Measurements from ENCODE around the gene ATP7B. TPM values are rescaled to one million over a fixed set of nuclear protein-coding genes. Genes with fewer than 3 reads are reported as not detected.

ATP7B gene
- total RNA-seq, 6 experiments from 2014 or later: 0.81 to 4.8 (median 1.1) TPM

DNA sequence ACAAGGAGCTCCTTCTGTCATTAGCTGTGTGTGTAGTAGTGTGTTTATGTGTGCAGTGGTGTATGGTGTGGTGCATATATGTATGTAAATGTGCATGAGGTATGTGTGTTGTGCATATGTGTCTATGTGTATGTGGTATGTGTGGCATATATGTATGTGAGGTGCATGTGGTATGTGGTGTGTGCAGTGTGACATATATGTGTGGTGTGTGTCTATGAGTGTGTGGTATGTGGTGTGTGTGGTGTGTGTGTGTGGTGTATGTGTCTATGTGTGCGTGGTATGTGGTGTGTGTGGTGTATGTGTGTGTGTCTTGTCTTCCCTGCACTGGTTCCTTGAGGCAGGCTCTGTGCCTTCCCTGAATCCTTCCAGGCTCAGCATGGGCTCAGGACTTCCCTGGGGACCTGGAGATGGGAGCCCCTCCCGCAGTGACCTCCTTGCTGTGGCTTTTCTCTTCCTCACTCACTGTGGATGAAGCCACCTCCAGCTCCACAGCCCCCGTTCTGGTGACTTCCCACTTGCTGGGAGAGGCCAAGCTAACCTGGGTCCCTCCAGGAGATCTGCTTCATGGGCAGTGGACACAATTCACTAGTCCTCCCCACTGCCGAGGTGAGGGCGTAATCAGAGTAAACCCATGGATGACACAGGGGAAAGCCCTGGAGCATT is 85.3 kb downstream of the ATP7B start:
- Mint-ChIP-seq H3K4me1 (ENCODE audit: low read depth) (no peaks in the 10 kb centered on the region), H3K27me3 (ENCODE audit: insufficient read depth) (peaks cover 28% of the 10 kb centered on the region), H3K9me3 (no peaks in the 10 kb centered on the region), H3K36me3 (ENCODE audit: low read depth) (no peaks in the 10 kb centered on the region), H3K27ac (no peak overlapping the region), H3K4me3 (no peak overlapping the region)
- no peak for DNase-seq
- TF ChIP-seq, protein P1, sequence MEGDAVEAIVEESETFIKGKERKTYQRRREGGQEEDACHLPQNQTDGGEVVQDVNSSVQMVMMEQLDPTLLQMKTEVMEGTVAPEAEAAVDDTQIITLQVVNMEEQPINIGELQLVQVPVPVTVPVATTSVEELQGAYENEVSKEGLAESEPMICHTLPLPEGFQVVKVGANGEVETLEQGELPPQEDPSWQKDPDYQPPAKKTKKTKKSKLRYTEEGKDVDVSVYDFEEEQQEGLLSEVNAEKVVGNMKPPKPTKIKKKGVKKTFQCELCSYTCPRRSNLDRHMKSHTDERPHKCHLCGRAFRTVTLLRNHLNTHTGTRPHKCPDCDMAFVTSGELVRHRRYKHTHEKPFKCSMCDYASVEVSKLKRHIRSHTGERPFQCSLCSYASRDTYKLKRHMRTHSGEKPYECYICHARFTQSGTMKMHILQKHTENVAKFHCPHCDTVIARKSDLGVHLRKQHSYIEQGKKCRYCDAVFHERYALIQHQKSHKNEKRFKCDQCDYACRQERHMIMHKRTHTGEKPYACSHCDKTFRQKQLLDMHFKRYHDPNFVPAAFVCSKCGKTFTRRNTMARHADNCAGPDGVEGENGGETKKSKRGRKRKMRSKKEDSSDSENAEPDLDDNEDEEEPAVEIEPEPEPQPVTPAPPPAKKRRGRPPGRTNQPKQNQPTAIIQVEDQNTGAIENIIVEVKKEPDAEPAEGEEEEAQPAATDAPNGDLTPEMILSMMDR (IDR thresholded peaks at IDR 0.05): no peak

DNA sequence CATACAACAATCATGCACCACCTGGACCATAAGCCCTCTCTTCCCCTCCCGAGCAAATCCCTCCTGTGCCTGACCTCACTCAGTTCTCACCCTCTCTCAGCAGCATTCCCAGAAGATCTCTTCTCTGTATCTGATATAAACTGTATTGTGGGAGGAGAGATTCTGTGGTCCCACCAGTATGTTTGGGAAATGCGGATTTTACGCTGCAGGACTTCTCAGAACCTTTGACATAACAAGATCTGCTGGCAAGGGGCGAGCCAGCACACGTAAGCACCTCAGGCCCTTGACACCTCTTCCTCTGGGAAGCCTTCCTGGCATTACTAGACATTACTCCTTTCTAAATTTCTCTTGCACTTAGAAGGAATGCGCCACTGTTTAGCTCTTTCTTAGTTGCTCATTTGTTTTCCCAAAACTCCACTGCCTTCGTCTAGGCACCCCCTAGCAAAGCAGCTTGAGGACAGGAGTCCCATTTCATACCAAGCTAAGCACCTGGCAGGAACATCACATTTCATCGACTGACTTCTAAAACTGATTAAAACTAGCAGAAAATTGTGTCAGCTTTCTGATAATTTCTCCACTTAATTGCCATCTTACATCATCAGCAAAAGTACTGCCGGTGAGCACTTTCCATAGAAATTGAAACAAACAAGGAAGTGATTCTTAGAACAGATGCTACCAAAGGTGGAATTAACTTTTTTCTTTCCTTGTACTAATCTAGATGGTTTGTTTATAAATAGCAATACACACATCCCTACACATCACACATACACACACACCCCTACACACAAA is 86.3 kb downstream of the ATP7B start:
- DNase-seq: no peak
- Mint-ChIP-seq H3K4me3 (no peak overlapping the region), H3K27me3 (ENCODE audit: insufficient read depth) (peaks cover 26% of the 10 kb centered on the region), H3K9me3 (no peaks in the 10 kb centered on the region), H3K4me1 (ENCODE audit: low read depth) (no peaks in the 10 kb centered on the region), H3K36me3 (ENCODE audit: low read depth) (no peaks in the 10 kb centered on the region), H3K27ac (no peak overlapping the region)
- TF ChIP-seq, protein P1 (IDR thresholded peaks at IDR 0.05): no peak

DNA sequence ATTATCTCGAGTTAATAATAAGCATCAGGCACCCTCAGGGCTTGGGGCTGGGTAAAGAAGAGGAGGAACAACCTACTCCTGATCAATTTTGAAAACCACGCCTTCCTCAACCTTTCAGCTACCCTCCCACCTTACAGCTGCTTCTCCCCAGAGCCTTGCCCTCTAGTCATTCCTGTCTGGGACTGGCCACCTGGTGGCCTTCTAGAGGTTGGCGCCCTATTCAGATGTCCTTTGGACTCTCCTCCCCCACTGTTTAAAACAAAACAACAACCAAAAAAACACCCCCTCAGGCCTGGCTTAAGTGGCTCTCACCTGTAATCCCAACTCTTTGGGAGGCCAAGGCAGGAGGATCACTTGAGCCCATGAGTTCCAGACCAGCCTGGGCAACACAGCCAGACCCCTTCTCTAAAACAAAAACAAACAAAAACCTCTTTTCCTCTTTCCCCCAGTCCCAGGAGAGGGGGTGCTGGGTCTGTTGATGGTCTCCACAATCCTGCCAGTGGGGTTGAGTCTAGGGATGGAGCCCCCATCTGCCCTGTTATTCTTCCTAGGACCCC is 87.2 kb downstream of the ATP7B start:
- TF ChIP-seq, protein P1 (IDR thresholded peaks at IDR 0.05): peak; percentile 53
- no peaks in the 10 kb centered on the region for H3K9me3 Mint-ChIP-seq
- no peaks in the 10 kb centered on the region for H3K4me1 Mint-ChIP-seq (ENCODE audit: low read depth)
- no peak overlapping the region for H3K4me3 Mint-ChIP-seq
- H3K36me3 Mint-ChIP-seq (ENCODE audit: low read depth): no peaks in the 10 kb centered on the region
- no peak overlapping the region for H3K27ac Mint-ChIP-seq
- peaks cover 23% of the 10 kb centered on the region for H3K27me3 Mint-ChIP-seq (ENCODE audit: insufficient read depth)
- no peak for DNase-seq

DNA sequence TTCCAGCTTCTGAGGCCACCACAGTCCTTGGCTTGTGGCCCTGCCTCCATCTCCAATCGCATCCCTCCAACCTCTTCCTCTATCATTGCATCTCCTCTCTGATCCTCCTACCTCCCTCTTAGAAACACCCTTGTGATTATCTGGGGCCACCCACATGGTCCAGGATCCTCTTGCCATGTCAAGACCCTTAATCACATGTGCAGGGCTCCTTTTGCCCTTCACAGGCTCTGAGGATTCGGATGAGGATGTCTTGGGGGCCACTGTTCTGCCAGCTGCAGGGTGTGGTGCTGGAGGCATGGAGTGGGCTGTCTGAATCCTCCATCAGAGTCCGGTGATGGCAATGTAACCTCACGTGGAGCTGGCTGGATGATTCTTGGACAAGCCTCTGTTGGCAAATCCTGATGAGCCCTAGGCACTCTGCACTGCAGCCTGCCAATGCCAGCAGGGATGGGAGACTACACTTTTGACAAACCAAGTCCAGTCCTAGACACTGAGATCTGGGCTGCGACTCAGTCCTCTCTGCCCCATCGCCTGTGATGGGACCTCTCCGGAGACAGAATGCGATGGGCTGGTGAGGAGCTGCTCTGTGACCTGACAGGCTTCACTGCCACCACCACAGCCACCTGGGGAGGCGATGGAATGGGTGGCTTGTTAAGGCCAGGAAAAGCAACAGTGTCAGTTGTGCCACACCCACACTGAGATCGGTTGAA is 88.3 kb downstream of the ATP7B start:
- no peak for DNase-seq
- no peak overlapping the region for H3K4me3 Mint-ChIP-seq
- H3K27ac Mint-ChIP-seq: no peak overlapping the region; the same call in 1 of the 2 replicates
- H3K36me3 Mint-ChIP-seq (ENCODE audit: low read depth): no peaks in the 10 kb centered on the region
- no peaks in the 10 kb centered on the region for H3K4me1 Mint-ChIP-seq (ENCODE audit: low read depth)
- peaks cover 17% of the 10 kb centered on the region for H3K27me3 Mint-ChIP-seq (ENCODE audit: insufficient read depth)
- TF ChIP-seq, protein P1 (IDR thresholded peaks at IDR 0.05): no peak
- no peaks in the 10 kb centered on the region for H3K9me3 Mint-ChIP-seq

Data from HFFc6 (cell line).